AG04450 (cell line): Measurements from ENCODE around the gene PRPF8. TPM values are rescaled to one million over a fixed set of nuclear protein-coding genes. Genes with fewer than 3 reads are reported as not detected.

Experiments
- CTCF ChIA-PET: fragments of 300-600, 350-600 bp; formaldehyde crosslinking; extraction: SDS; loops from one replicate; lab custom pipeline; 2022; ENCODE audit warnings: antibody characterized with exemption, inconsistent platforms; lab: Charles Lee
- POLR2A ChIA-PET: fragments of 350-600 bp; formaldehyde crosslinking; extraction: SDS; loops from one replicate; lab custom pipeline; 2021; ENCODE audit warnings: antibody characterized with exemption, inconsistent platforms; lab: Yijun Ruan, JAX
- DNase-seq: peaks from one replicate; pipeline ENCODE4 v3.0.0-alpha.2; 2011; ENCODE audit warnings: low read depth, low spot score
- H3K27ac ChIP-seq: one replicate; pipeline ENCODE4 v1.5.1; 2012; ENCODE audit warnings: low read depth, low read length, control low read depth
- H3K27me3 ChIP-seq: one replicate; pipeline ENCODE4 v1.6.0; 2012; ENCODE audit warnings: low read length; ENCODE audit not compliant: control insufficient read depth, insufficient read depth
- H3K4me3 ChIP-seq: 2 replicates; pipeline ENCODE4 v1.5.1; 2011; ENCODE audit warnings: mild to moderate bottlenecking, low read depth, low read length, control low read depth
- H3K9me3 ChIP-seq: 2 replicates; pipeline ENCODE4 v1.5.1; 2012; ENCODE audit warnings: low read length; ENCODE audit not compliant: control insufficient read depth, insufficient read depth
- CTCF ChIP-seq: IDR thresholded peaks from 2 replicates; pipeline ENCODE4 v1.5.1; 2011; ENCODE audit warnings: low read depth, low read length, control low read depth, inconsistent platforms
- polyA plus RNA-seq: library from polyadenylated mRNA; depleted of rRNA; stranded (reverse); fragments of >200 nt; gene quantifications from 2 replicates; pipeline ENCODE4 v1.2.3, GENCODE V29; 2011

The PRPF8 gene
- polyA plus RNA-seq, 1 experiment = 126 TPM

- H3K4me3 ChIP-seq = peak within 1 kb of the TSS; percentile 63
- H3K27ac ChIP-seq = peak within 1 kb of the TSS; percentile 57
- ChIA-PET CTCF (interaction anchor here (0.6 to 3.8 kb wide), 13 partner anchors 9 to 421 kb away, joined by 3 to 71 read pairs (median 4); no protein-coding TSS in a partner anchor), POLR2A (interaction anchor here (0.6 to 4.5 kb wide), 7 partner anchors 11 to 225 kb away, joined by 3 to 48 read pairs (median 8); no protein-coding TSS in a partner anchor)
- no peak for TF ChIP-seq CTCF
- H3K9me3 ChIP-seq = no peaks in the 10 kb centered on the region
- H3K27me3 ChIP-seq = no peaks in the 10 kb centered on the region
- DNase-seq = no peak
These were observed 34.7 kb downstream of the PRPF8 start, which contains the start of gene RILP for GRCh38 chr17:1649844-1650501. Gene RILP (minus strand): TSS chr17:1649866. CDS start chr17:1649804, 62 bp downstream.

- Histone ChIP-seq H3K9me3 (no peaks in the 10 kb centered on the region), H3K27ac (peak overlapping the region; percentile 57), H3K27me3 (no peaks in the 10 kb centered on the region), H3K4me3 (peak overlapping the region; percentile 63)
- POLR2A ChIA-PET = interaction anchor here (0.6 to 4.5 kb wide), 9 partner anchors 11 to 264 kb away, joined by 3 to 48 read pairs (median 6); partner anchors contain the start of gene PRPF8
- CTCF ChIA-PET = interaction anchor here (0.6 to 3.8 kb wide), 26 partner anchors 9 to 420 kb away, joined by 3 to 71 read pairs (median 4); partner anchors contain the start of gene SERPINF1
- TF ChIP-seq CTCF = peak; percentile 78; the same call in 1 of the 2 replicates
- peak; percentile 93 for DNase-seq
These were observed 35.5 kb downstream of the PRPF8 start for GRCh38 chr17:1648963-1649843.

- Histone ChIP-seq H3K27me3 (no peaks in the 10 kb centered on the region), H3K9me3 (no peaks in the 10 kb centered on the region), H3K27ac (peak overlapping the region; percentile 57), H3K4me3 (peak overlapping the region; percentile 59)
- TF ChIP-seq CTCF = no peak; the same call in 1 of the 2 replicates
- CTCF ChIA-PET = interaction anchor here (0.6 to 3.8 kb wide), 18 partner anchors 10 to 189 kb away, joined by 3 to 71 read pairs (median 5); partner anchors contain the start of gene SERPINF1
- POLR2A ChIA-PET = interaction anchor here (0.6 to 4.5 kb wide), 7 partner anchors 19 to 265 kb away, joined by 3 to 48 read pairs (median 8); partner anchors contain the start of gene PRPF8
- DNase-seq = no peak
These were observed 36.3 kb downstream of the PRPF8 start for GRCh38 chr17:1648173-1648962.

- ChIA-PET POLR2A (interaction anchor here (3.2 kb wide), 1 partner anchor 73 kb away, joined by 18 read pairs; no protein-coding TSS in a partner anchor), CTCF (interaction anchor here (0.9 to 3.8 kb wide), 7 partner anchors 13 to 114 kb away, joined by 5 to 71 read pairs (median 9); partner anchors contain the start of gene SERPINF1)
- TF ChIP-seq CTCF = no peak
- DNase-seq = no peak
- Histone ChIP-seq H3K9me3 (peaks cover under 1% of the 10 kb centered on the region; the same call in 1 of the 2 replicates), H3K27me3 (no peaks in the 10 kb centered on the region), H3K4me3 (peak overlapping the region; percentile 59; the same call in 1 of the 2 replicates), H3K27ac (no peak overlapping the region)
These were observed 36.9 kb downstream of the PRPF8 start for GRCh38 chr17:1647802-1648171.
